Measurements from ENCODE around the gene C11orf58.

The C11orf58 gene

DNA sequence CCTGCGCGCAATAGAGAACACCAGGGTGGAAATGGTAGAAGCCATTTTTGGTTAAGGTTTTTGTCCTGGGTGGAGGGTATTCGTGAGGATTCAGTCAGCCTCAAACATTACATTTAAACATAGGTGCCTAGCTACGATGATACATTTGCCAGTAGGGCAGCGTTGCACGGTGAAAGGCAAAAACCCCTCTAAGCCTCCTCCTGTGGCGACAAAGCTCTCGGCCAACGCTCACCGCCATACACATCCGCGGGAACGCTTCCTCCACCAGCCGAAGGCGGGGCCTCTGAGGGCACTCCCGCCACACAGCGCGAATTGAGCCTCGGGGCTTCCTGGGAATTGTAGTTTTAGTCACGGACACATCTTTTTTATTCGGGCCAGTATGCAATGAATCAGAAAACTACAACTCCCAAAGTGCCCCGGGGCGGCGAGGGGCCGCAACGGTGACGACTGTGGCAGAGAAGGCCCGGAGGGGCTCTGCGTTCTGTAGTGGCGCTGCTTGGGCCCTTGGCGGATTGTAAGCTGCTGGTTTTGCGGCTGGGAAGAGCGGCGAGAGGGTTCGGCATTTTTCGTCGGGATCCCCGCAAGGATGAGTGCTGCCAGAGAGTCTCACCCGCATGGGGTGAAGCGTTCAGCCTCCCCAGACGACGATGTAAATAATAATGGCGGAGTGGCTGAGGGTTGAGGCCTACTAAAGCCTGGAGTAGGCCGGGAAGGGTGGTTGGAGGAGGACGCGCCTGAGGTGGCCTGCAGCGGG lies at the start of gene C11orf58:
TSS of gene C11orf58 (plus strand) at position 455 of the 754 bp plus-strand sequence. CDS start at position 587, 132 bp downstream.
- Histone ChIP-seq H3K27me3 (ENCODE audit: insufficient read depth, low read length) (no peaks in the 10 kb centered on the region), H3K36me3 (ENCODE audit: insufficient read depth, low read depth, low read length) (peaks cover 17% of the 10 kb centered on the region), H3K4me3 (ENCODE audit: low read length) (peak within 1 kb of the TSS; percentile 97), H3K27ac (ENCODE audit: low read length) (peak within 1 kb of the TSS; percentile 59), H3K9ac (ENCODE audit: low read depth, low read length) (peak within 1 kb of the TSS; percentile 96), H3K9me3 (ENCODE audit: insufficient read depth, low read depth, low read length) (no peaks in the 10 kb centered on the region), H3K4me1 (ENCODE audit: insufficient read depth, low read length) (peaks cover 8% of the 10 kb centered on the region; the same call in 1 of the 2 replicates)

DNA sequence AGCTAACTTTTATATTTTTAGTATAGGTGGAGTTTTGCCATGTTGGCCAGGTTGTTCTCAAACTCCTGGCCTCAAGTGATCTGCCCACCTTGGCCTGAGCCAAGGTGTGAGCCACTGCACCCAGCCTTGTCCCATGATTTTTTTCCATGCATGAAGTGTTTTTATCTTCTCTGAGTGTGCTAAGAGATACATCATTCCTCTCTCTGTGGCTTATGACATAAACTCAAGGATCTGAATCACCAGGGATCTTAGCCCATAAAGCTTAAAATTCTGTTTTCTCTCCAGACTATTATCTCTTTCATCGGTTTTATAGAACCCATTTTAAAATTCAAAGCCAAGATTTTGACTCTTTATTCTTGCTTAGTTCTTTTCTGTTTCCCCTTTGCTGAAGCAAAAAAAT lies 48.4 kb upstream of the C11orf58 start:
- Histone ChIP-seq H3K4me1 (ENCODE audit: insufficient read depth, low read length) (peaks cover 7% of the 10 kb centered on the region; the same call in 1 of the 2 replicates), H3K27me3 (ENCODE audit: insufficient read depth, low read length) (no peaks in the 10 kb centered on the region; the same call in 1 of the 2 replicates), H3K4me3 (ENCODE audit: low read length) (no peak overlapping the region), H3K9me3 (ENCODE audit: insufficient read depth, low read depth, low read length) (no peaks in the 10 kb centered on the region), H3K36me3 (ENCODE audit: insufficient read depth, low read depth, low read length) (no peaks in the 10 kb centered on the region), H3K9ac (ENCODE audit: low read depth, low read length) (no peak overlapping the region), H3K27ac (ENCODE audit: low read length) (no peak overlapping the region)

DNA sequence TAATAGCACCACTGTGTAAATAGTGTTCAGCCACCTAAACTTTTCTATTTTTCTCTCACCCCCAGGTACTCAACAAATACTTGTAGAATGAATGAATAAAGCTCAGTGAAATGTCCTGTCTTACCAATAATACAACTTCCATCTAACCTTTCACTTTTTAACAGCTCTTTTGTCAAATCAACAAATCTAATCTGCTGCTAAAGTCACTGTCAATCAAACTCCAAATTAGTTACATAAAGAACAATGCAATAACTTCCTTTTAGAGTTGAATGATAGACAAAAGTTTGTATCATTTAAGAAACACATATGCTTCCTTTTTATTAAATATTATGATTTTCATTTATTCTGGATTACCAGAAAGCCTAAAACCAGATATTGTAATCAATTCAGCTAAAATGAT lies 34.7 kb upstream of the C11orf58 start:
- no peaks in the 10 kb centered on the region for H3K27me3 ChIP-seq (ENCODE audit: insufficient read depth, low read length)
- no peak overlapping the region for H3K9ac ChIP-seq (ENCODE audit: low read depth, low read length)
- no peaks in the 10 kb centered on the region for H3K36me3 ChIP-seq (ENCODE audit: insufficient read depth, low read depth, low read length)
- no peak overlapping the region for H3K27ac ChIP-seq (ENCODE audit: low read length)
- H3K9me3 ChIP-seq (ENCODE audit: insufficient read depth, low read depth, low read length): no peaks in the 10 kb centered on the region
- no peaks in the 10 kb centered on the region for H3K4me1 ChIP-seq (ENCODE audit: insufficient read depth, low read length)
- H3K4me3 ChIP-seq (ENCODE audit: low read length): no peak overlapping the region

DNA sequence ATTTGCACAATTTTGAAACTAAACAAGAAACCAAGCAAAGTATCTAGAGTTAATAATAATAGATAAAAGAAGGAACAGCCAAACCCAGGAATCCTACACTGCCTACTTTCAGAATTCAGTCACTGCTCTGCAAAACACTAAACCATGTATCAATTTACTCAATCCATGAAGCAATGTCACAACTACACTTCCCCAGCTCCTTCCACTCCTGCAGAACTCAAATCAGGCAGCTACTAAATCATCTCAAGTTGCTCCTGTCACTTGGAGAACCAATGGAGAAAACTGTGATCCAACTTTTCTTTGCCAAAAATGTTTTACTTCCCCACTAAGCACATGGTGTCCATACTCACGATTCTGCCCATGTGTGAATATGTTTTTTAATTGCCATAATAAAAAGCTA lies 24.9 kb upstream of the C11orf58 start:
- Histone ChIP-seq H3K27ac (ENCODE audit: low read length) (no peak overlapping the region), H3K4me3 (ENCODE audit: low read length) (no peak overlapping the region), H3K4me1 (ENCODE audit: insufficient read depth, low read length) (peaks cover 4% of the 10 kb centered on the region; the same call in 1 of the 2 replicates), H3K27me3 (ENCODE audit: insufficient read depth, low read length) (no peaks in the 10 kb centered on the region), H3K9ac (ENCODE audit: low read depth, low read length) (no peak overlapping the region), H3K9me3 (ENCODE audit: insufficient read depth, low read depth, low read length) (no peaks in the 10 kb centered on the region), H3K36me3 (ENCODE audit: insufficient read depth, low read depth, low read length) (no peaks in the 10 kb centered on the region)

DNA sequence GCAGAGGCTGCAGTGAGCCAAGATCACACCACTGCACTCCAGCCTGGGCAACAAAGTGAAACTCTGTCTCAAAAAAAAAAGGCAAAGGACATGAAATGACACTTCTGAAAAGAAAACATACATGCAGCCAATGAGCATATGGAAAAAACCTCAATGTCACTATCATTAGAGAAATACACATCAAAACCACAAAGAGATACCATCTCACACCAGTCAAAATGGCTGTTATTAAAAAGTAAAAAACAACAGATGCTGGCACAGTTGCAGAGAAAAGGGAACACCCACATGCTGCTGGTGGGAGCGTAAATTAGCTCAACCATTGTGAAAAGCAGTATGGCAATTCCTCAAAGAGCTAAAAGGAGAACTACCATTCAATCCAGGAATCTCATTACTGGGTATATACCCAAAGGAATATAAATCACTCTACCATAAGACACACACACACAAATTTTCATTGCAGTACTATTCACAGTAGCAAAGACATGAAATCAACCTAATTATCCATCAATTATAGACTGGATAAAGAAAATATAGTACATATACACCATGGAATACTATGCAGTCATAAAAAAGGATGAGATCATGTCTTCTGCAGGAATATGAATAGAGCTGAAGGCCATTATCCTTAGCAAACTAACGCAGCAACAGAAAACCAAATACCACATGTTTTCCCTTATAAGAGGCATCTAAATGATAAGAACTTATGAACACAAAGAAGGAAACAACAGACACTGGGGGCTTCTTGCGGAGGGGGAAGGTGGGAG lies 15.7 kb upstream of the C11orf58 start:
- no peak overlapping the region for H3K27ac ChIP-seq (ENCODE audit: low read length)
- no peaks in the 10 kb centered on the region; the same call in 1 of the 2 replicates for H3K4me1 ChIP-seq (ENCODE audit: insufficient read depth, low read length)
- H3K27me3 ChIP-seq (ENCODE audit: insufficient read depth, low read length): no peaks in the 10 kb centered on the region

GRCh38 chr11:16727806-16728205 lies 10.6 kb upstream of the C11orf58 start:
- H3K4me1 ChIP-seq (ENCODE audit: insufficient read depth, low read length): no peaks in the 10 kb centered on the region
- no peak overlapping the region for H3K9ac ChIP-seq (ENCODE audit: low read depth, low read length)
- H3K27me3 ChIP-seq (ENCODE audit: insufficient read depth, low read length): no peaks in the 10 kb centered on the region
- no peaks in the 10 kb centered on the region for H3K9me3 ChIP-seq (ENCODE audit: insufficient read depth, low read depth, low read length)
- H3K27ac ChIP-seq (ENCODE audit: low read length): no peak overlapping the region
- no peak overlapping the region for H3K4me3 ChIP-seq (ENCODE audit: low read length)
- H3K36me3 ChIP-seq (ENCODE audit: insufficient read depth, low read depth, low read length): no peaks in the 10 kb centered on the region

More for the DNA sequence above, 15.7 kb upstream of the C11orf58 start:
- Histone ChIP-seq H3K36me3 (ENCODE audit: insufficient read depth, low read depth, low read length) (no peaks in the 10 kb centered on the region), H3K9ac (ENCODE audit: low read depth, low read length) (no peak overlapping the region), H3K9me3 (ENCODE audit: insufficient read depth, low read depth, low read length) (no peaks in the 10 kb centered on the region), H3K4me3 (ENCODE audit: low read length) (no peak overlapping the region)

- H3K4me3 ChIP-seq (ENCODE audit: low read length): peak overlapping the region; percentile 97
- no peaks in the 10 kb centered on the region for H3K9me3 ChIP-seq (ENCODE audit: insufficient read depth, low read depth, low read length)
- H3K27me3 ChIP-seq (ENCODE audit: insufficient read depth, low read length): no peaks in the 10 kb centered on the region
- H3K9ac ChIP-seq (ENCODE audit: low read depth, low read length): peak overlapping the region; percentile 96
- peaks cover 12% of the 10 kb centered on the region for H3K36me3 ChIP-seq (ENCODE audit: insufficient read depth, low read depth, low read length)
- peak overlapping the region; percentile 59 for H3K27ac ChIP-seq (ENCODE audit: low read length)
- peaks cover 8% of the 10 kb centered on the region; the same call in 1 of the 2 replicates for H3K4me1 ChIP-seq (ENCODE audit: insufficient read depth, low read length)
Observed at GRCh38 chr11:16737818-16738192, 642 bp upstream of the C11orf58 start.

GRCh38 chr11:16738947-16739815 lies 734 bp downstream of the C11orf58 start:
- Histone ChIP-seq H3K4me1 (ENCODE audit: insufficient read depth, low read length) (peaks cover 8% of the 10 kb centered on the region; the same call in 1 of the 2 replicates), H3K36me3 (ENCODE audit: insufficient read depth, low read depth, low read length) (peaks cover 19% of the 10 kb centered on the region), H3K9ac (ENCODE audit: low read depth, low read length) (peak overlapping the region; percentile 96), H3K9me3 (ENCODE audit: insufficient read depth, low read depth, low read length) (no peaks in the 10 kb centered on the region), H3K27ac (ENCODE audit: low read length) (peak overlapping the region; percentile 53), H3K27me3 (ENCODE audit: insufficient read depth, low read length) (no peaks in the 10 kb centered on the region), H3K4me3 (ENCODE audit: low read length) (peak overlapping the region; percentile 97)

- H3K27ac ChIP-seq (ENCODE audit: low read length): no peak overlapping the region
- H3K9me3 ChIP-seq (ENCODE audit: insufficient read depth, low read depth, low read length): no peaks in the 10 kb centered on the region
- H3K27me3 ChIP-seq (ENCODE audit: insufficient read depth, low read length): no peaks in the 10 kb centered on the region
- peaks cover 42% of the 10 kb centered on the region for H3K36me3 ChIP-seq (ENCODE audit: insufficient read depth, low read depth, low read length)
- peaks cover 8% of the 10 kb centered on the region; the same call in 1 of the 2 replicates for H3K4me1 ChIP-seq (ENCODE audit: insufficient read depth, low read length)
- H3K9ac ChIP-seq (ENCODE audit: low read depth, low read length): no peak overlapping the region
- peak overlapping the region; percentile 27; the same call in 1 of the 2 replicates for H3K4me3 ChIP-seq (ENCODE audit: low read length)
Observed at GRCh38 chr11:16741473-16741872, 3.0 kb downstream of the C11orf58 start.

- Histone ChIP-seq H3K27me3 (ENCODE audit: insufficient read depth, low read length) (no peaks in the 10 kb centered on the region), H3K4me3 (ENCODE audit: low read length) (no peak overlapping the region), H3K4me1 (ENCODE audit: insufficient read depth, low read length) (peaks cover 8% of the 10 kb centered on the region; the same call in 1 of the 2 replicates), H3K9ac (ENCODE audit: low read depth, low read length) (no peak overlapping the region), H3K36me3 (ENCODE audit: insufficient read depth, low read depth, low read length) (peaks cover 62% of the 10 kb centered on the region), H3K9me3 (ENCODE audit: insufficient read depth, low read depth, low read length) (no peaks in the 10 kb centered on the region), H3K27ac (ENCODE audit: low read length) (no peak overlapping the region)
Observed at GRCh38 chr11:16743478-16743877, 5.0 kb downstream of the C11orf58 start.

DNA sequence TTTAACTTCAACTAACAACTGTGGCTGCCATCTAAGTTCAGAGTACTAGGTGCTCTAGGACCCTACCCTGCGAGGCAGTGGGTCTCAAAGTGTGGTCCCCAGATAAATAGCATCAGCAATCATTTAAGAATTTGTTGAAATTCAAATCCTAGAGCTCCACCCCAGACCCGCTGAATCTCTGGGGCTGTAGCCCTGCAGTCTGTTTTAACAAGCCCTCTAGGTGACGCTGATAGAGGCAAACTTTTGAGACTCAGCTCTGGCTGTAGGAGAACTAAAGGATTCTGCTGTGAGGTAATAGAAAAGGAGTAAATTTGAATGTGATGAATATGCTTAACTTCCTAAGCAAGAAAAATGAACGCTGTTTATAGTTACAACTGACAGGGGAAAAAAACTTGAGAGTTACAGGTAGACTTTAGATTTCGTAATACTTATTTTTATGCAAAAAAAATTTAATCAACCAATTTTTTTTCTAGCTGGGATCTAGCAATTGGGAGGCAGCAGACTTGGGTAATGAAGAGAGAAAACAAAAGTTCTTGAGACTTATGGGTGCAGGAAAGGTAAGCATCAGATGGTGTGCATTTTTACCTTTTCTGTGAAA lies 5.8 kb downstream of the C11orf58 start:
- Histone ChIP-seq H3K27me3 (ENCODE audit: insufficient read depth, low read length) (no peaks in the 10 kb centered on the region), H3K27ac (ENCODE audit: low read length) (no peak overlapping the region), H3K4me1 (ENCODE audit: insufficient read depth, low read length) (peaks cover 8% of the 10 kb centered on the region; the same call in 1 of the 2 replicates), H3K9ac (ENCODE audit: low read depth, low read length) (no peak overlapping the region), H3K9me3 (ENCODE audit: insufficient read depth, low read depth, low read length) (no peaks in the 10 kb centered on the region), H3K4me3 (ENCODE audit: low read length) (no peak overlapping the region), H3K36me3 (ENCODE audit: insufficient read depth, low read depth, low read length) (peaks cover 70% of the 10 kb centered on the region)

Data from iPS-20b (cell line).